Measurements from ENCODE around the gene CCDC87.
"Not testable (repeated sequence)": the region's sequence is repeated elsewhere in the genome, so short reads cannot be mapped to it uniquely, and the experiment has no call there.

CCDC87 gene

DNA sequence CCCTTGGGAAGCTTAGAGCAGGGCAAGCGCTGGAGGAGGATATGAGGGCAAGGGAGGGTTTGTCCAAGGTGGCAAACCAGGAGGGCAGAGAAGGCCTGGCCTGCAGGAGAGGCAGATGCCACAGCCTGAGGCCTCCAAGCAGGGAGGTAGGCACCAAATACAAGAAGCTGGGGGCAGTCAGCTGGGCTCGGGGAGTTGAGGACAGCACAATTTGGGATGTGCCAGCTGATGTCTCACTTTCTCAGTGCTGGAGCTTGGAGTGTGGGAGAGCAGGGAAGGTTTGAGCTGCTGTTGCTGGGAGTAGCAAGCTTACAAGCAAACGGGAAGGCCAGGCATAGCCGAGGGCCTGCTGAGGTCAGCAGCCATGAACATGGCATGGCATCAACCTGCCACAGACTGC, 51.0 kb downstream of the CCDC87 start:
- DNase-seq = no peak
- Mint-ChIP-seq H3K9me3 (no peaks in the 10 kb centered on the region), H3K4me1 (peaks cover 41% of the 10 kb centered on the region), H3K27ac (peak overlapping the region; percentile 40 to 90), H3K4me3 (no peak overlapping the region), H3K27me3 (no peaks in the 10 kb centered on the region)
- ATAC-seq = no peak

GRCh38 chr11:66540598-66540997, 52.3 kb downstream of the CCDC87 start:
- not testable (repeated sequence) for DNase-seq, ATAC-seq, H3K27me3 Mint-ChIP-seq, H3K27ac Mint-ChIP-seq, H3K4me3 Mint-ChIP-seq, H3K9me3 Mint-ChIP-seq
- H3K4me1 Mint-ChIP-seq = peaks cover 41% of the 10 kb centered on the region

All from stimulated activated naive CD8-positive, alpha-beta T cell treated with anti-CD3 and anti-CD28 coated beads, Interleukin-15, amount 100 ng/mL, for 72 hours (primary cell).